ENCODE measurements around the gene ABTB1.

DNA sequence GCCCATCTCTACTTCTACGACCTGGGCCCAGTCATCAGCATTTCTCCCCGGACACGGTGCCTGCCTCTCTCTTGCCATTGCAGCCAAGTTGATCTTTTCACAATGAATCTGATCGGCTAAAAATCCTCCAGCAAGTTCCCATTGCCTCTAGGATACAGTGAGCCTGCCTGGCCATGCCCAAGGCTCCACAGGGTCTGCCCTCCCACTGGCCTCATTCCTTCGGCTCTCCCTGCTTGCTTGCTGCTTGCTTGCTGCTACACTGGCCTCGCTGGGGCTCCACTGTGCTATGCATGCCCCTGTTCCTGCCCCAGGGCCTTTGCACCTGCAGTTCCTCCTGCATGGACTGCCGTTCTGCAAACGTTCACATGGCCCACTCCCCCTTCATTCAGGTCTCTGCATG, 2.0 kb downstream of the ABTB1 start:
- TF ChIP-seq POLR2AphosphoS5 (IDR thresholded peaks at IDR 0.05): no peak
- TF ChIP-seq, protein P1, sequence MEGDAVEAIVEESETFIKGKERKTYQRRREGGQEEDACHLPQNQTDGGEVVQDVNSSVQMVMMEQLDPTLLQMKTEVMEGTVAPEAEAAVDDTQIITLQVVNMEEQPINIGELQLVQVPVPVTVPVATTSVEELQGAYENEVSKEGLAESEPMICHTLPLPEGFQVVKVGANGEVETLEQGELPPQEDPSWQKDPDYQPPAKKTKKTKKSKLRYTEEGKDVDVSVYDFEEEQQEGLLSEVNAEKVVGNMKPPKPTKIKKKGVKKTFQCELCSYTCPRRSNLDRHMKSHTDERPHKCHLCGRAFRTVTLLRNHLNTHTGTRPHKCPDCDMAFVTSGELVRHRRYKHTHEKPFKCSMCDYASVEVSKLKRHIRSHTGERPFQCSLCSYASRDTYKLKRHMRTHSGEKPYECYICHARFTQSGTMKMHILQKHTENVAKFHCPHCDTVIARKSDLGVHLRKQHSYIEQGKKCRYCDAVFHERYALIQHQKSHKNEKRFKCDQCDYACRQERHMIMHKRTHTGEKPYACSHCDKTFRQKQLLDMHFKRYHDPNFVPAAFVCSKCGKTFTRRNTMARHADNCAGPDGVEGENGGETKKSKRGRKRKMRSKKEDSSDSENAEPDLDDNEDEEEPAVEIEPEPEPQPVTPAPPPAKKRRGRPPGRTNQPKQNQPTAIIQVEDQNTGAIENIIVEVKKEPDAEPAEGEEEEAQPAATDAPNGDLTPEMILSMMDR (IDR thresholded peaks at IDR 0.05; ENCODE audit: poor library complexity, severe bottlenecking): no peak
- TF ChIP-seq TAF1 (IDR thresholded peaks at IDR 0.05; ENCODE audit: low read depth): no peak
- TF ChIP-seq EZH2 (IDR thresholded peaks at IDR 0.05; ENCODE audit: borderline replicate concordance, insufficient read depth, low read length, poor library complexity, severe bottlenecking): no peak
- no peak for TF ChIP-seq SMC3 (conservative IDR thresholded peaks at IDR 0.05; ENCODE audit: poor library complexity)
